ENCODE data around the gene SCUBE1.

Gene SCUBE1

GRCh38 chr22:43329061-43329460, 14.1 kb downstream of the SCUBE1 start:
- DNase-seq (ENCODE audit: extremely low read depth in 1 of 2, low read depth in 1 of 2): no peak

GRCh38 chr22:43327157-43327438, 16.1 kb downstream of the SCUBE1 start:
- no peak for DNase-seq (ENCODE audit: extremely low read depth in 1 of 2, low read depth in 1 of 2)

- no peak for DNase-seq (ENCODE audit: extremely low read depth in 1 of 2, low read depth in 1 of 2)
Measured at GRCh38 chr22:43326331-43327156, 16.6 kb downstream of the SCUBE1 start.

GRCh38 chr22:43325176-43325575, 18.0 kb downstream of the SCUBE1 start:
- no peak for DNase-seq (ENCODE audit: extremely low read depth in 1 of 2, low read depth in 1 of 2)

- DNase-seq (ENCODE audit: extremely low read depth in 1 of 2, low read depth in 1 of 2): no peak
Measured at GRCh38 chr22:43320943-43321900, 21.9 kb downstream of the SCUBE1 start.

- DNase-seq (ENCODE audit: extremely low read depth in 1 of 2, low read depth in 1 of 2): no peak
Measured at GRCh38 chr22:43319661-43320486, 23.3 kb downstream of the SCUBE1 start.

GRCh38 chr22:43317239-43317638, 25.9 kb downstream of the SCUBE1 start:
- DNase-seq (ENCODE audit: extremely low read depth in 1 of 2, low read depth in 1 of 2): no peak

GRCh38 chr22:43315687-43316217, 27.4 kb downstream of the SCUBE1 start:
- no peak for DNase-seq (ENCODE audit: extremely low read depth in 1 of 2, low read depth in 1 of 2)

- no peak for DNase-seq (ENCODE audit: extremely low read depth in 1 of 2, low read depth in 1 of 2)
Measured at GRCh38 chr22:43314611-43315010, 28.6 kb downstream of the SCUBE1 start.

- DNase-seq (ENCODE audit: extremely low read depth in 1 of 2, low read depth in 1 of 2): no peak
Measured at GRCh38 chr22:43313890-43314474, 29.2 kb downstream of the SCUBE1 start.

GRCh38 chr22:43313244-43313889, 29.8 kb downstream of the SCUBE1 start:
- DNase-seq (ENCODE audit: extremely low read depth in 1 of 2, low read depth in 1 of 2): no peak

- DNase-seq (ENCODE audit: extremely low read depth in 1 of 2, low read depth in 1 of 2): no peak
Measured at GRCh38 chr22:43312608-43313007, 30.6 kb downstream of the SCUBE1 start.

GRCh38 chr22:43310798-43311197, 32.4 kb downstream of the SCUBE1 start:
- DNase-seq (ENCODE audit: extremely low read depth in 1 of 2, low read depth in 1 of 2): no peak

- no peak for DNase-seq (ENCODE audit: extremely low read depth in 1 of 2, low read depth in 1 of 2)
Measured at GRCh38 chr22:43310311-43310710, 32.9 kb downstream of the SCUBE1 start.

- no peak for DNase-seq (ENCODE audit: extremely low read depth in 1 of 2, low read depth in 1 of 2)
Measured at GRCh38 chr22:43308836-43309235, 34.3 kb downstream of the SCUBE1 start.

GRCh38 chr22:43308060-43308830, 34.9 kb downstream of the SCUBE1 start:
- no peak for DNase-seq (ENCODE audit: extremely low read depth in 1 of 2, low read depth in 1 of 2)

GRCh38 chr22:43305806-43306205, 37.4 kb downstream of the SCUBE1 start:
- DNase-seq (ENCODE audit: extremely low read depth in 1 of 2, low read depth in 1 of 2): no peak

GRCh38 chr22:43304831-43305590, 38.2 kb downstream of the SCUBE1 start:
- DNase-seq (ENCODE audit: extremely low read depth in 1 of 2, low read depth in 1 of 2): no peak

All from stimulated activated CD8-positive, alpha-beta memory T cell treated with anti-CD3 and anti-CD28 coated beads, Interleukin-7, amount 100 ng/mL, for 48 hours (primary cell).